Right ventricle myocardium superior (tissue), 1 donor: ENCODE measurements around the gene JARID2. TPM values are rescaled to one million over a fixed set of nuclear protein-coding genes. Genes with fewer than 3 reads are reported as not detected.
A peak's percentile ranks its signal among the peaks of the same experiment; 100 is the strongest.
"Not testable (repeated sequence)": the region's sequence is repeated elsewhere in the genome, so short reads cannot be mapped to it uniquely, and the experiment has no call there.

ENCODE experiments used
- ATAC-seq: fragments of 200-7000 bp; cut with Tn5 transposase; one replicate; pipeline ENCODE4 v1.9.1; 2020; ENCODE audit warnings: mild to moderate bottlenecking; ENCODE audit not compliant: poor library complexity
- DNase-seq: peaks from one replicate; pipeline ENCODE4 v3.0.0-alpha.2; 2020
- intact Hi-C: fragments of 100-400 bp; cut with DNase I; formaldehyde crosslinking; loops from one replicate; pipeline ENCODE4 v1.11.2; 2022
- total RNA-seq: library from RNA; stranded (reverse); fragmentation: NEBNext Ultra II Directional; extraction: Animal tissue kit (Norgen Biotek cat#: 25700); gene quantifications from one replicate; pipeline ENCODE4 v1.2.1, GENCODE V29; 2021
- donor health status: DM: no; HTN: yes; CAD: no; lungs with severe emphysema.

The JARID2 gene
- total RNA-seq, 1 donor from 2014 or later = 8.1 TPM

GRCh38 chr6:15297167-15297566 is 51.3 kb downstream of the JARID2 start:
- DNase-seq, intact Hi-C loops, ATAC-seq: not testable (repeated sequence)

- peak; percentile 33 for ATAC-seq
- no peak for DNase-seq
- intact Hi-C loops = no loop called here
These were observed 52.2 kb downstream of the JARID2 start for GRCh38 chr6:15297895-15298590.

DNA sequence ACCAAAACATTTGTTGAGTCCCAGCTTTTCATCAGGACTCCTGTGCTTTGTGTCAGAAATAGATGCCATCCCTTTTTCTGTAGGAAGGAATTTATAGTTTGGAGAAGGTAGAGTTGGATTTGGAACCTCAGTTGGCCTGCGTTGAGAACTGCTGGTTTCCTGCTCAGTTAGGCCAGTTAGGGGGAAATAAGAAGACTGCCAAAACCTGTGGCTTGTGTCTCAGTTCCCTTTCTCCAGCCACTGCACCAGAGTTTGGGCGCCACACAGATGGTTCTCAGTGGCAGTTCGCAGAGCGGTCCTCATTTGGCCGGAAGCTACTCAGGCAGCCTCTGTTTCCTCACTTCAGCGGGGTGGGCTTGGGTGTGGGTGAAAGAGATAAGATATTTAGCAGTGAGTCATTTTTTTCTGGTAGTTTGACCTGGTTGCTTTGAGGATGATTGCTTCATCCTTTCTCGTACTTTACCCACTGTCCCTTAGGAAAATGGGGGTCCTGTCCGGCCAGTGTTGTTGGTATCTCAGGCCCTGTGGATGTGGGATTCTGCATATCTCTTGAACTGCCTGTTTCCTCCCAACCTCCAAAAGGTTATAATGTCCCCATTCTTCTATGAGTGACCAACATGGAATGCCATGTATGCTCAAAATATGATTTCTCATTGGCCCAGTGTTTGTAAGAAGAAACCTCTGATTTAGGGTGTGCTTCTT is 53.7 kb downstream of the JARID2 start:
- intact Hi-C loops = no loop called here
- peak; percentile 59 for DNase-seq
- peak; percentile 50 for ATAC-seq

DNA sequence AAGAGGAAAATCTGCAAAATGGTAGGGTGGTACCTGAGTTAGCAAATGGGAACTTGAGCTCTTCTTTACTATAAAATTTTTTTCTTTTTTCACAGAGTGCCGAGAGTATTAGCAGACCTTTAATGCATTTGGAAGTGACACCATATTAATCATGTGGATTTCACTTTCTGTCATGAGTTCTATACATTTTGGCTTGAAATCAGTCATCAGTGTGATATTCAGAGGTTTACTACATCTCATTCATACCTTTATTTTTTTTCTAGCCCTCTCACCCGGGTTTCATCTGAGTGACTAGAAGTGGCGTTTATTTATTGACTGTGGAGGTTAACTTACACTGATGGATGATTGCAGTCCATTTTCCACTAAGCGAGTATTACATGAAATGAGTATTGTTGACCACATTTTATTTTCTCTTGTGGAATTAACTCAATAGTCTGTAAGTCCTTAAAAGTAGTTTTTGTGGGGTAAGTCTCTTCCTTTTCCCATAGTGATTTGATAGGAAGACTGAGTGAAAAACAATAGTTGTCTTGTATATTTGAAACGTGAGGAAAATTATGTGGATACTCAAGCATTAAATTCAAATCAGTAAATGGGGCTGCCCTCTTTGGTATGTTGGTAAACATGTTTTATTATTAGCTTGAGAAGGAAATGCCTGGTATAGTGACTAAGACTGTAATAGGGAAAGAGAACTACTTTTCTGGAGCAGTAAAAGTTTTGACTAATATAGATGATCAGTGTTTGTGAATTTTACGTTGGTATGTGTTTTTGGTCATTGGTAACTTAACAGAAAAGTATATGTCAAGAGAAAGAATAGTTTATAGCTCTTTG is 55.5 kb downstream of the JARID2 start:
- no peak for DNase-seq
- no peak for ATAC-seq
- intact Hi-C loops = no loop called here

DNA sequence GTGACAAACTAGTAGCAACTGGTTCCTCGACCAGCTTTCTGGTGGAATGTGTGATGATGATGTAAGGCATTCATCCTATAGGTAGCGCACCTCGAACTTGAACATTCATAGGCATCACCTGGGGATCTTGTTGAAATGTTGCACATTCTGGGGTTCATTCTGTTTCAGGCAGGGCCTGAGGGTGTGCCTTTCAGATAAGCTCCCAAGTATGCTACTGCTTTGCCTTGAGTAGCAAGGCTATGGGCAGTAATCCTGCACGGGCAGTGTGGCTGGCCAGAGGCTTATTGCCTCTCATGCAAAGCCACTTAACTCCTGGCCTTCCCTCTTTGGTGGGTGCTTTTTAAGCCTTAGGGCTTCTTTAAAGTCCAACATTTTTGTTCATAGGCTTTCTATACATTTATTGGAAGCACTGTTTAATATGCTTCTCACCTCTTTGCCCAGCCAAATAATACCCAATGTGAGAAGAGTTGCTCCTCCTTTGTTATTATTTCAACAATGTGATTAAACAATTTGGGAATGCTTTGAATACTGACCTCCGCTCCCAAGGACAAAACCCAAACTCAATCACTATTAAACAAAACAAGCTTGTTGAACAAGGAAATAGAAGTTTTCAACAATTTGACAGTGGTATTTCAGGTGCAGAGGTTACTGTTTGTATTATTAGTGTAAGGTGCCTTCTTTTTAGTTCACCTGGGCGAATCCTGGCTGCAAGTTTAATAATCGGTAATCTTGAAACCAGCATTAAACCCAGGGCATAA is 57.5 kb downstream of the JARID2 start:
- ATAC-seq (no peak), DNase-seq (no peak)
- intact Hi-C loops = no loop called here

GRCh38 chr6:15303920-15304291 is 58.0 kb downstream of the JARID2 start:
- no peak for ATAC-seq

GRCh38 chr6:15304337-15305042 is 58.6 kb downstream of the JARID2 start:
- intact Hi-C loops = no loop called here
- DNase-seq (no peak), ATAC-seq (no peak)

More at GRCh38 chr6:15303920-15304291, 58.0 kb downstream of the JARID2 start:
- DNase-seq = no peak
- intact Hi-C loops = no loop called here

GRCh38 chr6:15305496-15305895 is 59.6 kb downstream of the JARID2 start:
- intact Hi-C loops = no loop called here
- DNase-seq = no peak
- no peak for ATAC-seq

DNA sequence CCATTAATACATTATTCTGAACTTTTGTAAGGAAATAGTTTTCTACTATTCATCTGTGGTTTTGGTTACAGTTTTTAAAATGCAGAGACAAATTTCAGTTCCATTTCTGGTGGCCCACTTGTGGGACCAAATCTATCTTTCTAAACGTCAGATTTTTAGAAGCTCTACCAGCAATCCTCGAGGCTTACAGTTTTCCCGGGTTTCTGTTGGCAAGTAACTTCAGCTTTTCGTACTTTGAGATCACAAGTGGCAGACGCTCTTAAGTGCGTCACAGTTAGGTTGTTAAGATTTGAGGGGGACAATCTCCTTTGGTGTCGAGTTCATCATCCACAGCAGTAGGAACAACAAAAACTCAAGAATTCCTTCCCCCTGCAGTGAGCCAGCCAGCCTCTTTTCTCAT is 60.0 kb downstream of the JARID2 start:
- intact Hi-C loops = no loop called here
- ATAC-seq (no peak), DNase-seq (no peak)

DNA sequence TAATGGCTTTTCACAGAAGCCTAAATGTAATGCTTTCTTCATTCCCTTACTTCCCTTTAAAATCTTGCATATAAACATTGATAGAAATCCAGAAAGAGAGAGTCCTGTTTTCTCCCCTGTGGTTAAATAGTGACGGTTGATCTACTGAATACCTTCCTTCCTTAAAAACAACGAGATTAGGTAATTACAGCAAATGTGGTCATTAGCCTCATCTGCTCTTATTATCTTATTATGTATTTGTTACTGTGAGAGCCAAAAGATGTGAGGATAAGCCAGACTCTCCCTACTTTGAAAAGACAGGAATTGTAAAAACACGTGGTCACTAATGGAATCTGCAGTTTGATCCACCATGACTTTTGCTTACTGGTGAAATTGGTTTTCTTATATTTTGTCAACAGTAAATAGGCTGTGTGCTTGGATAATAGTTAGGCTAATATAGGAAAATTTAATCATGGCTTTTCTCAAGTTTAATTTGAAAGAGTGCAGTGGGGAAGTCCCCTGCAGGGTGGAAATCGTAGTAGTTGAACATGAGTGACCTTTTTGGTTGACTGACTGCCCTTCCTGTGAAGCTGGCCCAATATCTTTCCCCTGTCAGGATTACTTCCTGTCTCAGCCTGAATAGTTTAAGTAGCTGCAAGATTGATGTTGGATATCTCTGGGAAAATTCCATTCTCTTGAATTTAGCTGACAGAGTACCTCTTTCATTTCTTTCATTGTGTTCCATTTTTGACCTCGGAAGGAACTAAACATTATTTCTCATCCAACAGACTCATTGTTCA is 62.8 kb downstream of the JARID2 start:
- ATAC-seq (no peak), DNase-seq (no peak)
- intact Hi-C loops = no loop called here

DNA sequence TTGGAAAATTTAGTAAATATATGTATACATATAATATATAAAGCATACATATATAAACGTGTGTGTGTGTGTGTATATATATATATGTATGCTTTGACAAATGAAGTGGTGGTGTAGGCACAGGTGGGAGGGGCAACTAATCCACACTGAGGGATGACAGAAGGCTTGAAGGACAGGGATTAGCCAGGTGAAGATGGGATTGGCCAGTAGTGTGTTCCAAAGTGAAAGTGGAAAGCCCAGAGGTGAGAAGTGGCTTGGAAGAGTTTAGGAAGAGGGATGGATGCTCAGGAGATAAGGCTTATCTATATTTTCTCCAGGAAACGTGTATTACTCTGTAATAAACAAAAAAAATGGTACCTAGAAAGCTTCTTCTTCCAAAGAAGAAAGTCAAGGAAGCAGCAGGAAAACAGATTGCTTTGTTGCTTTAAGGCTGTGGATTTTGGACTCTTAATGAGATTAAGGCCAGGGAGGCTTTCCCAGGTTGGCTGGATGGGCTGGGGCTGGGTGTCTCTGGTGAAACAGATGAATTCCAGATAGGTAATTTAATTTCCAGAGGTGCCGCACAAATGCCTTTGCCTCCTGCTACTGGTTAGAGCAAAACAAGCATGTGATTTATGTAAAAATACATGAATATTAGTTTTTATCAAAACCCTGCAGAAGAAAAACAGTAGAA is 63.9 kb downstream of the JARID2 start:
- intact Hi-C loops = no loop called here
- ATAC-seq = no peak
- no peak for DNase-seq

DNA sequence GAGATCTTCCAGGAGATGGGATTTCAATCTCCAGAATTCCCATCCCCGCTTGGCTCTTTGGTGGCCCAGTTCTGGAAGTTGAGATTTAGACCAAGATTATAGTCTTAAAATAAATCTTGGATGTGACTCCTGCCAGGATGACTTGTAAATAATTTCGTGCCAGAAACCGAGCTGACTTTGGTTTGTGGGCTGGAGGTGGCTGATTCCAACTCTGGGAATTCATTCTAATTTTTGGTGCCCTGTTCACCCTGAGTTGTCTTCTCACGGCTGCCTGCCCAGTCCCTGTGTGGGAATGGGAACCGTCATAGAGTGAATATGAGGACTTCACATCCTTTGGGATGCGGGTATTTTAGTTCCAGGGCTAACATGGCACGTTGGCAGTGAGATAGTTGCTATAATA is 64.8 kb downstream of the JARID2 start:
- DNase-seq = no peak
- peak; percentile 6 for ATAC-seq
- intact Hi-C loops = no loop called here

GRCh38 chr6:15312500-15312899 is 66.6 kb downstream of the JARID2 start:
- ATAC-seq (no peak), DNase-seq (no peak)
- intact Hi-C loops = no loop called here

DNA sequence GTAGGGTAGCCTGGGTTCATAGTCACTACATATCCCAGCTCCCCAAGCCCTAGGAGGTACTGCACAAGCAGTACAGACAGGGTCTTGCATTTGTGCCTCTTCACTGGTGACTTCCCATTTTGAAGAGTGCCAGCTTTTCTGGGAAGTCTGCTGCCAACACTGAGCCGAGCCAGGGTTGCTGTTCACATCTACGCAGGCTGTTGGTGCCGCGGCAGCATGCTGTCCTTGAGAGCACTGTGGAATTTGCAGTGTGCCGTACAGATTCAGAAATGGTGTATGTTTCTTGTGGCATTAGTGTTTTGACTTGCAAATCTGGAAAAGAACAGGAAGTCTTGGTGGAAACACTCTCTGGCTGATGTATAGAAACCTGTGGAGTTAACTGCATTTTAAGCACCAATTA is 67.5 kb downstream of the JARID2 start:
- intact Hi-C loops = no loop called here
- peak; percentile 76 for DNase-seq
- peak; percentile 91 for ATAC-seq

DNA sequence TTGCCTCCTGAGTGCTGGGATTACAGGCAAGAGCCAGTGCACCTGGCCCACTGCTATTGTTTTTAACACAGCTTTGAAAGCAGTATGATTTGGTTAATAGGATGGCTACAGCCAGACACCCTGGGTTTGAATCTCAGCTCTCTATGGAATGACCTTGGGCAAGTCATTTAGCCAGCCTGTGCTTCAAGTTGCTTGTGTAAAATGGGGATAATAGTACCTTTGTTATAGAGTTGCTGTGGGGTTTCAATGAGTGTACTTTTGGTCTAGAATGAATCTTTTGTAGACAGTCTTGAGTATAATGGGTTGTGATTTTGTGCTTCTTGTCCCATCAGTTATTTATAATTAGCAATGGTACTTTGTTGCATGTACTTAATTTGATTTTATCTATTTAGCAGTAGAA is 70.9 kb downstream of the JARID2 start:
- intact Hi-C loops = no loop called here
- DNase-seq (no peak), ATAC-seq (no peak)

- intact Hi-C loops = no loop called here
- ATAC-seq = no peak
- DNase-seq = no peak
These were observed 71.4 kb downstream of the JARID2 start for GRCh38 chr6:15317251-15317650.
